Stomach (tissue), 9 donors: ENCODE results near the gene PRKCE. TPM values are rescaled to one million over a fixed set of nuclear protein-coding genes. Genes with fewer than 3 reads are reported as not detected.

Source experiments
- DNase-seq, 2 donors: peaks; one replicate each; pipeline versions ENCODE4 v3.0.0 to v3.0.0-alpha.2; 2013 to 2019
- H3K27ac ChIP-seq, 5 donors: fragments of 200-600 bp in 4 of 5; sonication (generic) in 4 of 5; one replicate each; pipeline ENCODE4 v1.5.1; 2013 to 2019; ENCODE audit warnings: mild to moderate bottlenecking in 1 of 5, moderate library complexity in 1 of 5
- H3K27me3 ChIP-seq, 3 donors: fragments of 200-600 bp; sonication (generic); one replicate each; pipeline ENCODE4 v1.5.1; 2017 to 2019; ENCODE audit warnings: mixed run types in 1 of 3
- H3K36me3 ChIP-seq, 4 donors: fragments of 200-600 bp; sonication (generic); 1 replicate in 3 of 4; 2 replicates in 1 of 4; pipeline ENCODE4 v1.5.1; 2016 to 2019
- H3K4me1 ChIP-seq, 4 donors: fragments of 200-600 bp; sonication (generic); one replicate each; pipeline ENCODE4 v1.5.1; 2016 to 2019
- H3K4me3 ChIP-seq, 4 donors: fragments of 200-600 bp; sonication (generic) in 3 of 4; one replicate each; pipeline ENCODE4 v1.5.1; 2016 to 2019; ENCODE audit warnings: mild to moderate bottlenecking in 1 of 4
- H3K9me3 ChIP-seq, 4 donors: fragments of 200-600 bp; sonication (generic); one replicate each; pipeline ENCODE4 v1.5.1; 2016 to 2019
- CTCF ChIP-seq, 7 experiments: fragments of 450-650 bp in 4 of 7; fragments of 200-600 bp in 3 of 7; sonication (generic) in 3 of 7; IDR thresholded peaks; one replicate each; pipeline ENCODE4 v1.5.1; 2016 to 2019; ENCODE audit warnings: antibody characterized with exemption in 7 of 7, control low read depth in 2 of 7, mild to moderate bottlenecking in 1 of 7
- EP300 ChIP-seq: sonication (generic); formaldehyde crosslinking; IDR thresholded peaks from one replicate; pipeline ENCODE4 v1.6.1; 2017; ENCODE audit warnings: antibody characterized with exemption
- POLR2A ChIP-seq, 4 donors: fragments of 450-650 bp; IDR thresholded peaks; one replicate each; pipeline ENCODE4 v1.6.1; 2016; ENCODE audit warnings: antibody characterized with exemption in 4 of 4, control low read depth in 2 of 4, mild to moderate bottlenecking in 1 of 4, moderate library complexity in 1 of 4
- POLR2AphosphoS5 ChIP-seq, 3 donors: sonication (generic); formaldehyde crosslinking; IDR thresholded peaks; one replicate each; pipeline ENCODE4 v1.6.1; 2016; ENCODE audit warnings: antibody characterized with exemption in 3 of 3
- WGBS, 5 donors: extraction: QIAGEN DNeasy Blood & Tissue Kit in 3 of 5; methylation state at CpG; one replicate each; pipeline versions ENCODE4 v1.1.5 to v1.1.7; 2013 to 2018; 5-methylcytosine and 5-hydroxymethylcytosine counted together
- intact Hi-C: fragments of 100-400 bp; cut with DNase I; formaldehyde crosslinking; loops from one replicate; pipeline ENCODE4 v1.15.1; 2023; ENCODE audit warnings: low total_unique reads
- polyA plus RNA-seq, 3 donors: library from polyadenylated mRNA; stranded (reverse); fragments of 200-250 nt; gene quantifications; one replicate each; pipeline ENCODE4 v1.2.3, GENCODE V29; 2013
- total RNA-seq, 5 donors: library from RNA; depleted of rRNA; stranded (reverse); fragments of >200 nt; gene quantifications; one replicate each; pipeline versions ENCODE4 v1.1.0 to v1.2.3, GENCODE V29; 2014 to 2016
- donor health status: healthy with polysubstance abuse.
- donor health status: Bipolar disorder and iron deficiency.
- donor health status: healthy.

PRKCE gene
- total and polyA plus RNA-seq, 8 donors: 2.0 to 92.0 (median 10.0) TPM

- TF ChIP-seq CTCF (IDR thresholded peaks at IDR 0.05) (no peak), POLR2AphosphoS5 (IDR thresholded peaks at IDR 0.05) (no peak)
- H3K36me3 ChIP-seq: no peaks in the 10 kb centered on the region
- no peaks in the 10 kb centered on the region for H3K27me3 ChIP-seq
- H3K9me3 ChIP-seq: no peaks in the 10 kb centered on the region
- H3K27ac ChIP-seq: no peak overlapping the region
- intact Hi-C loops: no loop called here
- 88 to 93% (median 91%) methylated on average over 10 of the region's 10 CpGs for WGBS, 5 donors
- peaks cover 0 to 27% (median 5%) of the 10 kb centered on the region in 4 donors for H3K4me1 ChIP-seq
- DNase-seq: no peak
- no peak overlapping the region for H3K4me3 ChIP-seq
These were observed 134.8 kb downstream of the PRKCE start for GRCh38 chr2:45786030-45786835.

GRCh38 chr2:45786836-45787357 is 135.4 kb downstream of the PRKCE start:
- H3K4me3 ChIP-seq: no peak overlapping the region
- H3K4me1 ChIP-seq: peaks cover 0 to 31% (median 5%) of the 10 kb centered on the region in 4 donors
- H3K9me3 ChIP-seq: no peaks in the 10 kb centered on the region
- WGBS, 5 donors: 90 to 96% (median 92%) methylated on average over 10 of the region's 10 CpGs
- intact Hi-C loops: no loop called here
- H3K27ac ChIP-seq: no peak overlapping the region
- TF ChIP-seq POLR2AphosphoS5 (IDR thresholded peaks at IDR 0.05): no peak
- no peak for DNase-seq
- no peaks in the 10 kb centered on the region for H3K36me3 ChIP-seq
- H3K27me3 ChIP-seq: no peaks in the 10 kb centered on the region

GRCh38 chr2:45788401-45788800 is 136.9 kb downstream of the PRKCE start:
- H3K4me1 ChIP-seq: peaks cover 0 to 26% (median 6%) of the 10 kb centered on the region in 4 donors
- 86 to 95% (median 89%) methylated on average over 3 of the region's 3 CpGs for WGBS, 5 donors
- no peak for DNase-seq
- H3K27me3 ChIP-seq: no peaks in the 10 kb centered on the region
- H3K27ac ChIP-seq: no peak overlapping the region
- no peaks in the 10 kb centered on the region for H3K9me3 ChIP-seq
- intact Hi-C loops: no loop called here
- no peak overlapping the region for H3K4me3 ChIP-seq
- H3K36me3 ChIP-seq: no peaks in the 10 kb centered on the region
- TF ChIP-seq EP300 (no peak), CTCF (IDR thresholded peaks at IDR 0.05) (no peak), POLR2AphosphoS5 (IDR thresholded peaks at IDR 0.05) (no peak), POLR2A (IDR thresholded peaks at IDR 0.05) (no peak)

- no peaks in the 10 kb centered on the region for H3K9me3 ChIP-seq
- peaks cover 0 to 35% (median 11%) of the 10 kb centered on the region in 4 donors for H3K4me1 ChIP-seq
- H3K27ac ChIP-seq: no peak overlapping the region
- H3K36me3 ChIP-seq: no peaks in the 10 kb centered on the region
- no peak for DNase-seq
- no peak overlapping the region for H3K4me3 ChIP-seq
- H3K27me3 ChIP-seq: no peaks in the 10 kb centered on the region
- TF ChIP-seq EP300 (no peak), POLR2A (IDR thresholded peaks at IDR 0.05) (no peak), CTCF (IDR thresholded peaks at IDR 0.05) (no peak), POLR2AphosphoS5 (IDR thresholded peaks at IDR 0.05) (no peak)
- intact Hi-C loops: no loop called here
These were observed 137.8 kb downstream of the PRKCE start for GRCh38 chr2:45789317-45789716.
